ENCODE results near the gene INPP5B.

DNA sequence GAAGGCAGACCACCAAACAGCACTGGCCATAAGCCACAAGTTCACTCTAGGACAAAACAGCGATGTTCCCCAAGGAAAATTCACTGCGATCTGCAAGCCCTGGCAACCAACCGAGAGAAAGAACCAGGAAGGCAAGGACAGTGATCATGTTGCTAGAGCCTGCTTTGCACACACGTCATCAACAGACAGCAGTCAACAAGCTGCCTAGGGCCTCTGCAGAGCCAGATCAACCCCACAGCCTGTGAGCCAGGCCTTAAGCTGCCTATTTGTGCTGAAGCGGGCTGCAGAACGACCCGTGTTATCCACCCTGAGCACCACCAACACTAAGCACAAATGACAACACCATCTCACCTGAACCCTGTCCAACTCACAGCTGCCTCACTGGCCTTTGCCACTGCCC lies 132.6 kb downstream of the INPP5B start:
- TF ChIP-seq ZBTB10 (CRISPR knock-in tag; IDR thresholded peaks at IDR 0.05; ENCODE audit: borderline replicate concordance) (no peak), NFYB (CRISPR knock-in tag; IDR thresholded peaks at IDR 0.05) (no peak)
